Fibroblast of peridontal ligament (primary cell): ENCODE results near the gene FZD10.

Experiments
- DNase-seq: peaks from one replicate; pipeline ENCODE4 v3.0.0-alpha.2; 2010; ENCODE audit errors: extremely low read depth

The FZD10 gene

DNA sequence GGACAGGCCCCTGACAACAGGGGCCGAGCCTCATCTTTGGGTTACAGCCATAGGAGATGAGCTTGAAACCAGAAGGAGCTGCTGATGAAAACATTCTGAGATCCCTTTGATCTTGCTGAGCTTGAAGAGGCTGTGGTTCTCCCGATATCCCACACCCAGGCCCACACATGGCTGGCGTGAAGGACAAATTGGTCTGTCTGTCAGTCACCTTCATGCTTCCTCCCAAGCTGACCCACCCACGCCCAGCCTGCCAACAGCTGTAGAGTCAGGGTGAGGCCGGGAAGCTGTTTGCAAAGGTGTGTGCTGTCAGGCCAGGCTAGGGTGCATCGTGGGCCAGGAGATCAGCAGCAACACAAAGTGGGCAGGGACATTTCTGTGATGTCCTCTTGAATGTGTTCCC lies 43.2 kb downstream of the FZD10 start:
- no peak for DNase-seq

DNA sequence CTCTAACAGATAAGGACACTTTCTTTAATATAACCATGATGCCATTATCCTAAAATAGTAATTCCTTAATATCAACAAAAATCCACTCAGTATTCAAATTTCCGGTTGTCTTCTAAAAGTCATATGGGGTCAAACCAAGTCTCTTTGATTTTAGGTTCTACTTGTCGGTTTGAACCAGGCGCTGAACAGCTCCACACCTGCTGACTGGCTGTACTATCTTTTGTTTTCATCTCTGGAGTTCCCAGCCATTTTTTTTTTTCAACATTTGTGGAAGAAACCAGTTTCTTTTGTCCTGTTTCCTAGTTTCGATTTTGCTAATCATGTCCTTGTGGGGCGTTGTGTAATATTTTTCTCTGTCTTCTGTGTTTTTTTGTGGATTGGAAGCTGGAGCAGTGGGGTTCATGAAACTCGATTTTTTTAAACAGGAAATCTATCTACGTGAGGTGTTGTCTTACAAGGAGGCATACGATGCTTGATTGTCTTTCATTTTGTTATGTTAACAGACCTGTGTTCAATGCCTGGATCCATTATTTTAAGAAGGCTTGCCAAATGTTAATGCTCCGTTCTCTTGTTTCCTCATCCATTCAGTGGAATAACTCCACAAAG lies 50.2 kb downstream of the FZD10 start:
- no peak for DNase-seq

DNA sequence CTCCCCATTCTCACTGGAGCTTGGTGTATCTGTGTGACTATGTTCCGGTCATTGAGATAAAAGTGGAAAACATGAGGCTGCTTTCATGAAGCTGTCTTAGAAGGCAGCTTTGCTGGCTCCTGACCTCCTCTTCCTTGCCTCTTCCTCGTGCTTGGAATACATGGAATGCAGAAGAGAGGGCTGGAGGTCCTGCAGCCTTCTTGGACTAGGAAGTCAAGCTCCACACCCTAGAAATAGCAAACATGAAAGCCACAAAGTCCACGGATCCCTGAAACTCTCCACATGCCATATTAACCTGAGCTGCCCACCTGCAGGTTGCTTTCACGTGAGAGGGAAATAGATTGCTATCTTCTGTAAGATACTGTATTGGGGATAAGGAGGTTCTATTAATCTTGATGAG lies 51.0 kb downstream of the FZD10 start:
- no peak for DNase-seq

DNA sequence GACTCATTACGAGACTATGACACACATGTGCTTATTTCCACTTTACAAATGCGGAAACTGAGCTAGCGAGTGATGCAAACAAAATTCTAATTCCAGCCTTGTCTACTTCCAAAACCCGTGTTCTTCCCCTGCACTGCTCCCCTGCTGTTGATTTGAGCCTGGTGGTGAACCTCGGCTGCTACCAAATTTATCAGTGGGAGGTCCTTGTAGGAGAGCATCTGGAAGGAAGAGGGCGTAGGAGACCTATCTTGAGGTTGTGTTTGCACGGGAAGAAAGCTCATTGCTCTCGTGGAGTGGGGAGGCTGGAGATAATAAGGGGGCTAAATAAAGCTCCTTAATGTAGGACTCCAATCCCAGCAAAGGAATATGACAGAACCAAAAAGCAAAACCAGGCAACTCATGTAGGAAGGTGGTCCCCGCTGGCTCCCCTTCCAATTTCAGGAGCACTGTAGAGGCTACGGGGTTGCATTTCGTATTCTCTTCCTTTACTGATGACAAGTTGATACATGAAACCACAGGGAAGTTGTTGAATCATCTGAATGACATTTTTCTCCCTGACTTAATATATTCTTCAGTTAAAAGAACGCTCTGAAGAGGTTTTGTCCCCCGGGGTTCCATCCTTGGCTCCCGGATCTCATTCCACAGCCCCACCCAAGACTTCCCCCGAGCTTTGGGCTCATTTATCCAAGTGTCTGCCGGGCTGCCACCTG lies 52.6 kb downstream of the FZD10 start:
- DNase-seq = no peak
